GM21390 (cell line): Measurements from ENCODE around the gene PABPN1L.

Source experiments
- ATAC-seq: cut with Tn5 transposase; IDR thresholded peaks from one replicate; pipeline ENCODE4 v1.9.1; 2021; ENCODE audit not compliant: unreplicated experiment

Gene PABPN1L

GRCh38 chr16:88866151-88866920, at the start of gene PABPN1L:
Gene PABPN1L, minus strand, starts transcription at chr16:88866660. Its CDS starts 54 bp downstream, at chr16:88866606.
- ATAC-seq: no peak

- no peak for ATAC-seq
Observed at GRCh38 chr16:88915639-88916327, 49.3 kb upstream of the PABPN1L start.

GRCh38 chr16:88914750-88915368, 48.4 kb upstream of the PABPN1L start:
- ATAC-seq: no peak

DNA sequence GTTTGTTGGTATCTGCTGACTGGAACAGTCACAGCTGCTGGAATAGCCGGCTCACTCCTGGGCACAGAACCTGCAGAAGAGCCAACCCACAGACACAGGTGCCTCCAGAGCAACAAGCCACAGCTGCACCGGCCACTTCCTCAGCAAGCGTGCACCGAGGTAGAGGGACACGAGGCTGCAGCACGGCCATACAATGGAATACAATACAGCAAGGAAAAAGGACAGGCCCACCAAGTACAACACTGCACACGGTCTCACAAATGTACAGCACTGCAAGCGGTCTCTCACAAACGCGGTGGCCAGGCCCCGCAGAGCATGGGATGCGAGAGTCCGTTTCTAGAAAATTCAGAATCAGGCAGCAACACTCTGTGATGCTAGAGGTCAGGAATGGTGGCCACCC, 47.4 kb upstream of the PABPN1L start:
- no peak for ATAC-seq

DNA sequence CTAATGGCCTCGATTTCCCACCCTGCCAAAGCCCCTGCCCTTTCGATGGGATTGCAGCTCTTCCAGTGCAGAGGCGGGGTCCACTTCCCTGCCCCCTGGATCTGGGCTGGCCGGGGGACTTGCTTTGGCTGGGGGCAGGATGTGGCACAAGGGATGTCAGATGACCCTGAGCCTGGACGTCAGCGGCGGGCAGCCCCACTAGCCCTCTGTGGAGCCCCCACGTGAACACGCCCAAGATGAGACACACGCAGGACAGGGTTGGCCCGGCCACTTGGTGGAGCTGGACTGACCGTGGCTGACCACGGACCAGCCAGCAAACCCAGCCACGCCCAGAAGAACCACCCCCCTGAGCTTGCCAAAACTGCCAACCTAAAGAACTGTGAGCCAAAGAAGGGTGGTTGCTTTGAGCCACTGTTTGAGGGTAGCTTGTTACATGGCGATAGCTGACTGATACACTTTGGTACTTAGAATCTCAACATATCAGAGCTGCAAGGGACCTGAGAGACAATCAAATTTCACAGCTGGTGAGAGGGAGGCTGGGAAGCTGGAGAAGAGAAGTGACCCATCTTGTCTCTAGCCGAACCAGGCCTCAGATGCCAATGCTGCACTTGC, 46.6 kb upstream of the PABPN1L start:
- no peak for ATAC-seq

DNA sequence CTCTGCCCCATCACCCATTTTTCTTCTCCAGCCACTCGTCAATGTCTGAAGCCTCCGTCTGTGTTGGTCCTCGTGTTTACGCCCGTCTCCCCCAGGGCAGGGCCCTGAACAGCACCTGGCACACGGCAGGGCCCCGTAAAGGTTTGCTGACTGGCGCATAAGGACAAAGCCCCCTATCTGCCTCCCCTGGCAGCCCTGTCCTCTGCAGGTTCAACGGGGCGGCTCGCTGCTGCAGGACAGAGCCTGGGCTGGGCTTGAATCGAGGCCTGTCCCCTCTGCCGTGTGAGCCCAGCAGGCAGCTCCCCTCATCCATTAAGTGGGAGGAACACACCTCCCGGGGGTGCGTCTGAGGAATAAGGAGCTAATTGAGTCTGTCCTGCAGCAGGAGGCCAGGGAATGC, 46.1 kb upstream of the PABPN1L start:
- ATAC-seq: no peak

DNA sequence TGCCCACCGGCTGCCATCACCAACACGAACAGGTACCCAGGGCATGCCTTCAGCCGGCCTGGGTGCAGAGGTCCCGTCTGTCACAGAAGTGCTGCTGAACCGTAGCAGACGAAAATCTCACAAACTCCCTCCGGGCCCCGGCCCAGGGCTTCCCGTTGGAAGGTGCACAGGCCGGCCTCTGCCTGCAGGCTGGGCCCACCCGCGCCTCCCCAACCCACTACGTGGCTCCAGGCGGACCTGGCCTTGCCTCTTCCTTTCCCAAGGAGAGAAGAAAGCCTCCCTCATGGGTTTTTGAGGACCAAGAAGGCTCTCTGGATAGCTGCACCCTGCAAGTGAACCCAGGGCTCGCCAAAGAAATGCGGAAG, 45.5 kb upstream of the PABPN1L start:
- no peak for ATAC-seq

- no peak for ATAC-seq
Observed at GRCh38 chr16:88911136-88911945, 44.9 kb upstream of the PABPN1L start.

- ATAC-seq: no peak
Observed at GRCh38 chr16:88910284-88911135, 44.0 kb upstream of the PABPN1L start.

DNA sequence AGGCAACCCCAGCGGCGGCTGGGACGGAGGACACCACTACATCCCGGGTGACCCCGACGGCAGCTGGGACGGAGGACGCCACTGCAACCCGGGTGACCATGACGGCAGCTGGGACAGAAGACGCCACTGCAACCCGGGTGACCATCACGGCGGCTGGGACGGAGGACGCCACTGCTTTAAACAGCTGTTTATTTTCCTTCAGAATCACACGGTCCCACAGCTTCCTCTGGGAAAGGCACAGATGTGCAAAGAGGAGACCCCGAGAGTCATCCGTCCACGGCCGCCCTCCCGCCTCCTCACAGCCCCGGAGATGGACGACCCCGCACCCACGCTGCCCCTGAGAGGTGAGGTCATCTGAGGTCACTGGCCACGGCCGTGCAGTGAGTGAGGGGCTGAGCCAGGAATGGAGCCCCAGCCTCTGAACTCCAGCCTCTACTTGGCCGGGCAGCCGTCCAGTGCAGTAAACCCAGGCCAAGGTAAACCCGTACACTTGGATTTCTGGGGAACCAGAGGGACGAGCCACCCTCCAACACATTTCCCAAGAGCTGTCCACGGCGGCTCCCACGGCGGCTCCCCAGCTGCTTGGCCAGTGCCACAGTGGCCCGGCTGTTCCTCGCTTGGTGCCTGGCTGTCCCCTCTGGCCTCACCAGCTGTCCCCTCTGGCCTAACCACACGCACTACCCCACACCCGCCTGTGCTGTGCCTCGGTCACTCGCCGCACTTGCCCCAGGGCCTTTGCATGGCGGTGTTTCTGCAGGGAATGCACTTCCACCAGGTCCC, 43.2 kb upstream of the PABPN1L start:
- ATAC-seq: no peak

DNA sequence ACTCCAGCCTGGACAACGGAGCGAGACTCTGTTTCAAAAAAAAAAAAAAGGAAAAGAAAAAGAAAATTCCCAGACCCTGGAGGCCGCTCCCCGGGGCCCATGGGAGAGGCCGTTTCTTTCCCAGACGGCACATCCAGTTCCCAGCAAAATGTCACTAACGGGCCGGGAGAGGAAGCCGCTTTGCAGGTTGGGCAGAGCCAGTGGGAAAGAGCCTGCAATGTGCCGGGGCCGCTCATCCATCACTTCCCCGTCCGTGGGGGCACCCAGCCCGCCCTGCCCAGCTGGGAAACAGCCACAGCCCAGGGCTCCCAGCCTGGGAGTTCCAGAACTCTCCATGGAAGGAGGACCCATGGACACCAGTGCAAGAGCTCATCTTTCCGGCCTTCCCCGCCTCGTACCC, 41.8 kb upstream of the PABPN1L start:
- ATAC-seq: no peak

DNA sequence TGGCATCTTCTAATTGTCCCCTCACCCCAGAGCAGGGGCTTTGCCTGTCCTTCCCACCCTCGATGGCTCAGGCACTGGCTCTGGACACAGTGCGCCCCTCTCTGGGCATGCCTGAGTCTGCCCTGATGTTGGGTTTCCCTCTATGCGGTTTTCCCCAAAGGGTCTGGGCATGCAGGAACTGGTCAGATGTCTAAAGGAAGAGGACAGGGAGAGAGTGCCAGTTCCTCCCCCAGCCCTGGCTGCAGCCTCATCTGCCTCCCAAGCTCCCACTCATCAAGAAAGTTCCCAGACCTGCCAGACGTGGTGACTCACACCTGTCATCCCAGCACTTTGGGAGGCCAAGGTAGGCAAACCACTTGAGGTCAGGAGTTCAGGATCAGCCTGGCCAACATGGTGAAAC, 41.3 kb upstream of the PABPN1L start:
- no peak for ATAC-seq

GRCh38 chr16:88906535-88907105, 40.2 kb upstream of the PABPN1L start:
- ATAC-seq: no peak

DNA sequence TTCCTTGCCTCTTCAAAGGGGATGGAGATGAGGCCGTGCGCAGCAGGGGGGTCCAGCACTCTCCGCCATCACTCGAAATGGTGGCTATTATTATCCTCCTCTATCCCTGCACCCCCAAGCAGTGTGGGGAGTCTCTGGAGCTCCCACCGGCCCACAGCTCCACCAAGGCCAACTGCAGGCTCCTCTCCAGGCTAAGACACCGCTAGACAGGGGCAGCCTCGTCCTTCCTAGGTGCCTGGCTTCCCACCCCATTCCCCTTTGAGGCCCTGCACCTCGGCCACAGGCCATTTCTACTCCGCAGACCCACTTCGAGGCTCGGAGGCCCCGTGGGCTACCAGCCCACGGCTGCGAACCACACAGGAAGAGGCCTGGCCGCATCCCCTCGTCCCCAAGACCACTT, 39.6 kb upstream of the PABPN1L start:
- no peak for ATAC-seq

GRCh38 chr16:88905563-88905962, 39.1 kb upstream of the PABPN1L start:
- ATAC-seq: no peak

DNA sequence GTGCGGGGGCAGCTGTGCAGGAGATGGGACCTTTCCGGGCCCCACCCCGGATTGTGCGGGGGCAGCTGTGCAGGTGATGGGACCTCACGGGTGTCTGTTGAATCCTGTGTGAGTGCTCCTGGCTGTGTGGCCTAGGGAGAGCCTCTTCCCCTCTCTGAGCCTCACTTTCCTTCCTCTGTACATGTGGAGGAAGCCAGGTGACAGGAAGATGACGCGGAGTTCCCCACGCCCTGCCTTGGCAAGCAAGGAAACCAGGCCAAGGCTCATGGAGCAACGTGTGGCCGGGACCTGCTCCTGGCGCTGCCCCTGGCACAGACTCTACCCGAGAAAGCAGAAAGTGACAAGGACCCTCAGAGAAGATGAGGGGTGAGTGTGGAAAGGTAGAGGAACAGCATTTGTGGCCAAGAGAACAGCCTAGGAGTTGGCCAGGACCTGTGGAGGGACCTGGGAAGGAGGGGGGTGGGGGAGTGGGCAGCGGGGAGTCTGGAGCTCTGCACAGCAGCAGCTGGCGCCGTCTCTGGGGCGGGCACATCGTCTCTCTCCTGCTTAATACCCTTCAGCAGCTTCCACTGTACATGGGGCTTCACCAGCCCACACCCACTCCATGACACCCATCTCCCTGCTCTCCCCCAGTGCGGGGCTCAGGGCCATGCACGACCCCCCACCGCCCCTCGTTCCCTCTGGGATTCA, 38.4 kb upstream of the PABPN1L start:
- ATAC-seq: no peak

- no peak for ATAC-seq
Observed at GRCh38 chr16:88903267-88903666, 36.8 kb upstream of the PABPN1L start.

- ATAC-seq: no peak
Observed at GRCh38 chr16:88902744-88903143, 36.3 kb upstream of the PABPN1L start.
